Testis (tissue), 3 donors: ENCODE results near the gene ZNRD2. TPM values are rescaled to one million over a fixed set of nuclear protein-coding genes. Genes with fewer than 3 reads are reported as not detected.
"Not testable (repeated sequence)": the region's sequence is repeated elsewhere in the genome, so short reads cannot be mapped to it uniquely, and the experiment has no call there.

Experiments
- DNase-seq: peaks from one replicate; pipeline ENCODE4 v3.0.0-alpha.2; 2019
- H3K27ac ChIP-seq, 2 donors: fragments of 200-600 bp; sonication (generic); one replicate each; pipeline ENCODE4 v1.5.1; 2019
- H3K27me3 ChIP-seq: fragments of 200-600 bp; sonication (generic); one replicate; pipeline ENCODE4 v1.5.1; 2019
- H3K36me3 ChIP-seq: fragments of 200-600 bp; sonication (generic); one replicate; pipeline ENCODE4 v1.5.1; 2017; ENCODE audit warnings: low read depth; ENCODE audit errors: missing control alignments
- H3K4me1 ChIP-seq: fragments of 200-600 bp; sonication (generic); one replicate; pipeline ENCODE4 v1.5.1; 2019
- H3K4me3 ChIP-seq, 2 donors: fragments of 200-600 bp; sonication (generic); one replicate each; pipeline ENCODE4 v1.5.1; 2017 to 2019
- H3K9me3 ChIP-seq: fragments of 200-600 bp; sonication (generic); one replicate; pipeline ENCODE4 v1.5.1; 2017
- POLR2A ChIP-seq: fragments of 450-650 bp; IDR thresholded peaks from one replicate; pipeline ENCODE4 v1.6.1; 2017; ENCODE audit warnings: antibody characterized with exemption, mild to moderate bottlenecking, moderate library complexity
- WGBS, 2 donors: methylation state at CpG; one replicate each; pipeline ENCODE4 v1.1.5; 2018; 5-methylcytosine and 5-hydroxymethylcytosine counted together
- intact Hi-C: fragments of 100-400 bp; cut with DNase I; formaldehyde crosslinking; loops from one replicate; pipeline ENCODE4 v1.15.1; 2023; ENCODE audit warnings: low total_unique reads
- polyA plus RNA-seq: library from polyadenylated mRNA; stranded (reverse); fragments of 350-450 nt; fragmentation: Illumina TruSeq; extraction: RNeasy Lipid Tissue Mini Kit (QIAGEN cat#74804); gene quantifications from one replicate; pipeline ENCODE4 v1.2.3, GENCODE V29; 2014; ENCODE audit warnings: low read depth, low replicate concordance; ENCODE audit not compliant: insufficient read depth
- total RNA-seq, 2 donors: library from RNA; depleted of rRNA; stranded (reverse); fragments of >200 nt; gene quantifications; one replicate each; pipeline ENCODE4 v1.2.3, GENCODE V29; 2016
- TF ChIP-seq, protein P1 (sequence below), 3 experiments: fragments of 450-650 bp in 2 of 3; fragments of 200-600 bp in 1 of 3; sonication (generic) in 1 of 3; IDR thresholded peaks; one replicate each; pipeline ENCODE4 v1.5.1; 2016 to 2019; ENCODE audit warnings: antibody characterized with exemption in 3 of 3, mild to moderate bottlenecking in 2 of 3, moderate library complexity in 1 of 3

The ZNRD2 gene
- total and polyA plus RNA-seq, 3 donors from 2014 or later = 67.7 to 79.6 (median 77.6) TPM

DNA sequence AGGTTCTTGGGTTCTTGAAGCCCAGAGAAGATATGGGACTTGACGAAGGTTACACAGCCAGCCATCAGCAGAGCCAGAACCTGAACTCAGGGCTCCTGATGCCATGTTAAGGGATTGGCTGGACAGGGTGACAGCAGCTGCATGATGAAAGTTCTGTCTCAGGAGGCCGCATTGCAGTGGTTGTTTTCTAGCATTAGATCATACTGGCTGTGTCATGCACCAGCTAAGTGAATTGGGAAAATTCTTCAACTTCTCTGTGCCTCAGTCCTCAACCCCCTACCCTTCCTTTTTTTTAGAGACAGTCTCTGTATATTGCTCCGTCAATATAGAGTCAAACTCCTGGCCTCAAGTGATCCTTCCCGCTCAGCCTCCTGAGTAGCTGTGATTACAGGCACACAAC, 6.7 kb upstream of the ZNRD2 start:
- H3K27me3 ChIP-seq = no peaks in the 10 kb centered on the region
- DNase-seq = no peak
- H3K4me1 ChIP-seq = peaks cover 23% of the 10 kb centered on the region
- 94 to 95% methylated on average over 4 of the region's 4 CpGs for WGBS, 2 donors
- H3K27ac ChIP-seq = no peak overlapping the region
- no peaks in the 10 kb centered on the region for H3K9me3 ChIP-seq
- no peak overlapping the region for H3K4me3 ChIP-seq
- TF ChIP-seq, protein P1, sequence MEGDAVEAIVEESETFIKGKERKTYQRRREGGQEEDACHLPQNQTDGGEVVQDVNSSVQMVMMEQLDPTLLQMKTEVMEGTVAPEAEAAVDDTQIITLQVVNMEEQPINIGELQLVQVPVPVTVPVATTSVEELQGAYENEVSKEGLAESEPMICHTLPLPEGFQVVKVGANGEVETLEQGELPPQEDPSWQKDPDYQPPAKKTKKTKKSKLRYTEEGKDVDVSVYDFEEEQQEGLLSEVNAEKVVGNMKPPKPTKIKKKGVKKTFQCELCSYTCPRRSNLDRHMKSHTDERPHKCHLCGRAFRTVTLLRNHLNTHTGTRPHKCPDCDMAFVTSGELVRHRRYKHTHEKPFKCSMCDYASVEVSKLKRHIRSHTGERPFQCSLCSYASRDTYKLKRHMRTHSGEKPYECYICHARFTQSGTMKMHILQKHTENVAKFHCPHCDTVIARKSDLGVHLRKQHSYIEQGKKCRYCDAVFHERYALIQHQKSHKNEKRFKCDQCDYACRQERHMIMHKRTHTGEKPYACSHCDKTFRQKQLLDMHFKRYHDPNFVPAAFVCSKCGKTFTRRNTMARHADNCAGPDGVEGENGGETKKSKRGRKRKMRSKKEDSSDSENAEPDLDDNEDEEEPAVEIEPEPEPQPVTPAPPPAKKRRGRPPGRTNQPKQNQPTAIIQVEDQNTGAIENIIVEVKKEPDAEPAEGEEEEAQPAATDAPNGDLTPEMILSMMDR (IDR thresholded peaks at IDR 0.05) = no peak
- no peak for TF ChIP-seq POLR2A
- intact Hi-C loops = no loop called here
- H3K36me3 ChIP-seq = no peaks in the 10 kb centered on the region

DNA sequence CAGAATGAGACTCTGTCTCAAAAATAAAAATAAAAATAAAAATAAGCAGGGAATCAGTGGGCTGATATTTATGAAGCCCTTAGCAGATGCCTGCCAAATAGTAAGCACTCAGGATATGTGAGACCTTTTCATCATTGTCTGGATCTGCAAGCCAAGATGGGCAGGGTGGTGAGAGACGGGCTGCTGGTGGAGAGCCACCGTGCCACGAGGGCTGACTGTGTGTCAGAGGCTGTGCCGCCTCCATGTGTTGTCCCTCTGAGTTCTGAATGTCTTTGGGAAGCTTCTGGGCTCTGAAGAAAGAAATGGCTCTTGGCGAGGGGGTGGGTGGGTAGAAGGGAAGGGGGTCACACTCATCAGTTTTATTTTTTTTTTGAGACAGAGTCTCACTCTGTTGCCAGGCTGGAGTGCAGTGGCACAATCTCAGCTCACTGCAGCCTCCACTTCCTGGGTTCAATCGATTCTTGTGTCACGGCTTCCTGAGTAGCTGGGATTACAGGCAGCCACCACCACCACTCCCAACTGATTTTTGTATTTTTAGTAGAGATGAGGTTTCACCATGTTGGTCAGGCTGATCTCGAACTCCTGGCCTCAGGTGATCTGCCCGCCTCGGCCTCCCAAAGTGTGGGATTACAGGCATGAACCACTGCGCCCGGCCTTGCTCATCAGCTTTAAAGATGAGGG, 5.3 kb upstream of the ZNRD2 start:
- H3K4me3 ChIP-seq, H3K36me3 ChIP-seq, DNase-seq, H3K27me3 ChIP-seq, H3K9me3 ChIP-seq, intact Hi-C loops, H3K27ac ChIP-seq: not testable (repeated sequence)
- WGBS, 2 donors = 90 to 93% methylated on average over 12 of the region's 12 CpGs
- H3K4me1 ChIP-seq = peaks cover 19% of the 10 kb centered on the region

DNA sequence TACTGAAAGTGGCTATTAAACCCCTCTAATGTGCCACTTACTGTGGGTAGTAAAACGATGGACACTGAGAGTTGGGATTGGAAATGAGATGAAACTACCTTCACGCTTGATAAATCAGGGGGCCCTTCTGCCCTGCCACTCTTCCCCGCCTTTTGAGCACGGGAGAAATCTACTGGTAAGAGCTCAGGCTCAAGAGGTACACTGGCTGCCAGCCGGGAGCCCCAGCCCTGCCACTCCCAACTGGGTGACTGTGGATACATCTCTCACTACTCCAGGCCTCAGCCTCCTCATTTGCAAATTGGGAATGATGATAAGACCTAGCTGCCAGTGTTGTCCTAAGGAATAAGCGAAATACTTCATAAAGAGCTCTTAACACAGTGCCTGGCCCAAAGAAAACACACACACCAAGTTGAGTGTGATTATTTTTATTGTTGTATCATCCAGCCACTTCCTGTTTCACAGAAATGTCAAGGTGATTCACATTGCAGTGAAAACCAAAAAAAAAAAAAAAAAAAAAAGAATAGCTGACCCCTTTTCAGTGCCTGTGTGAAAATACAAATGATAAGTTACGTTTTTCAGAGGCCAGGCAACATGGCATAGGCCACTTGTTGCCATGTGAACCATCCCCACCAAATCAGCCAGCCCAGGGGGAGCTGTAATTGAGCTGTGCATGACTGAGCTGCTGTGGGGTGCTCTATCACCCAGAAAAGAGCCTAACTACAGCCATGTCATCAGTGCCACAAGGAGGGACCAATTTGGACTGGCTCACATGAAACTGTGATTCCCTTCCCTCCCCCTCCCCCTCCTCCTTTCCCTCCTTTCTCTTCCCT, 4.4 kb upstream of the ZNRD2 start:
- H3K27me3 ChIP-seq = no peaks in the 10 kb centered on the region
- WGBS, 2 donors = 76 to 82% methylated on average over 7 of the region's 7 CpGs
- H3K36me3 ChIP-seq = no peaks in the 10 kb centered on the region
- no peak overlapping the region for H3K4me3 ChIP-seq
- H3K9me3 ChIP-seq = no peaks in the 10 kb centered on the region
- no peak overlapping the region for H3K27ac ChIP-seq
- intact Hi-C loops = no loop called here
- TF ChIP-seq POLR2A = no peak
- TF ChIP-seq, protein P1 (IDR thresholded peaks at IDR 0.05) = no peak
- peaks cover 13% of the 10 kb centered on the region for H3K4me1 ChIP-seq
- no peak for DNase-seq

DNA sequence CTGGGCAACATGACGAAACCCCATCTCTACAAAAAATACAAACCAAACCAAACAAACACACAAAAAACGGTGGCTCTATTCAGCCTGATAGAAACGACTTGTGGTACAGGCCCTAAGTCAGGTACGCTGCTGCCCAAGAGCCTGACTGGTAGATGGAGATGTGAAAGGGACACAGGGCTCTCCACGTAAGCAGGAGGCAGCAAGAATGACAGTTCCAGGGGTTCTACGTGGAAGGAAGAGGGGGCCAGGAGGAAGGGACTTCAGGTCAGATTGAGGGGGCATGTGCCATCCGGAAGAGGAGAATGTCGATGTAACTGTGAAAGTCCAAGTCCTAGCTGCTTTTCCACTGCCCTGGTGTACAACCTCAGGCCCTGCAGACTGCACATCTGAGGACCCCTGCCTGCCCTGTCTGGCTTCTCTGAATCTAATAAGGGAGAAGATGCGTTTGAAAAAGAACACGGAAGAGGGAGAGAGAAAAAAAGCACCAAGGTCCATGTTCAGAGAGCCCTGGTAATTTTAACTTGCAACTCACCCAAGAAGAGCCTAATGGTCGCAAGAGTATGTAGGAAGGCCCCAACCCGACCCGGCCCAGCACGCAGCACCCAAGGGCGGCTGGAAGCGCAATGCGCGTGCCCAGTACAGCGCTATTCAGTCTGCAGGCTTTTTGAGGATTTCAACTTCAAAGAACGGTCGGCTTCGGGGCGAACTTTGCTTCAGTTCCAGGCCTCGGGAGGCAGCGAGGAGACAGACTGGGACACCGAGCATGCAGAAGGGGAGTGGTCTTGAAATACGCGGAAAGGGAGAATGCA, 909 bp upstream of the ZNRD2 start:
- WGBS, 2 donors = 4 to 7% methylated on average over 27 to 28 of the region's 28 CpGs
- no peaks in the 10 kb centered on the region for H3K36me3 ChIP-seq
- TF ChIP-seq, protein P1 (IDR thresholded peaks at IDR 0.05) = no peak
- TF ChIP-seq POLR2A = no peak
- peak overlapping the region; percentile 88 to 89 for H3K27ac ChIP-seq
- intact Hi-C loops = no loop called here
- H3K9me3 ChIP-seq = no peaks in the 10 kb centered on the region
- peak overlapping the region; percentile 75 to 93 for H3K4me3 ChIP-seq
- peaks cover 33% of the 10 kb centered on the region for H3K4me1 ChIP-seq
- no peaks in the 10 kb centered on the region for H3K27me3 ChIP-seq
- DNase-seq = no peak

DNA sequence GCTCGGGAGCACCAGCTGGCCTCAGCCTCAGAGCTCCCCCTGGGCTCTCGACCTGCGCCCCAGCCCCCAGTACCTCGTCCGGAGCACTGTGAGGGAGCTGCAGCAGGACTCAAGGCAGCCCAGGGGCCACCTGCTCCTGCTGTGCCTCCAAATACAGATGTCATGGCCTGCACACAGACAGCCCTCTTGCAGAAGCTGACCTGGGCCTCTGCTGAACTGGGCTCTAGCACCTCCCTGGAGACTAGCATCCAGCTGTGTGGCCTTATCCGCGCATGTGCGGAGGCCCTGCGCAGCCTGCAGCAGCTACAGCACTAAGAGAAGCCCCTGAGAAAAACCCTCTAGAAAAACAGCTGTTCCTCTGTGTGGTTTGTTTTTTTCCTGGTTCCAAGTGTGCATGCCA, 1.1 kb downstream of the ZNRD2 start:
- 48 to 56% methylated on average over 4 to 9 of the region's 9 CpGs for WGBS, 2 donors
- H3K4me1 ChIP-seq = peaks cover 46% of the 10 kb centered on the region
- H3K27ac ChIP-seq = peak overlapping the region in 1 of 2 donors; percentile 87

More for the DNA sequence above, 1.1 kb downstream of the ZNRD2 start:
- no peaks in the 10 kb centered on the region for H3K27me3 ChIP-seq
- H3K9me3 ChIP-seq = no peaks in the 10 kb centered on the region
- H3K4me3 ChIP-seq = no peak overlapping the region
- TF ChIP-seq POLR2A = no peak
- TF ChIP-seq, protein P1 (IDR thresholded peaks at IDR 0.05) = no peak
- intact Hi-C loops = no loop called here
- DNase-seq = no peak
- no peaks in the 10 kb centered on the region for H3K36me3 ChIP-seq
